ENCODE data around the gene THUMPD3.

The THUMPD3 gene

DNA sequence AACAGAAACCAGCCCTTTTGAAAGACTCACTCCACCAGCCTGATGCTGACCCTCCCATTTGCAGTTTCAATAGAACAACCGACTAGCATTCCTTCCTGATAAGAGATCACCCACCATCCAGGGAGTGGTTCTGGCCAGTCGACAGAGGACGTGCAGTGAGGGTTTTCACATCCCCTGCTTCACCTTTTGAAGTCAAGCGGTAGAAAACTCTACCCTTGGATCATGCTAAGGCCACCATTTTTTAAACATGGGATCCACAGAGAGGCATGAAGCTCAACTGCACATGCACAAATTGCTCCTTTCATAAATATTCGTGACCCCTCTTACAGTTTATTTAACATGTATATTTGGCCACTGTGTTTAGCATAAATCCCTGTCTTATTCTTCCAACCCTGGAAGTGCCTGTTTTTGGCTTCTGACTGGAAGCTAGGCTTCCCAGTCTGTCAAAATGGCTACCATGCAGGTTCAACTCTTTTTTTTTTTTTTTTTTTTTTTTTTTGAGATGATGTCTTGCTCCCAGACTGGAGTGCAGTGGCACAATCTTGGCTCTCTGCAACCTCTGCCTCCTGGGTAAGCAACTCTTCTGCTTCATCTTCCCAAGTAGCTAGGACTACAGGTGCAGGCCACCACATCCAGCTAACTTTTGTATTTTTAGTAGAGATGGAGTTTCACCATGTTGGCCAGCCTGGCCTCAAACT, 1.0 kb upstream of the THUMPD3 start:
- DNase-seq = no peak

DNA sequence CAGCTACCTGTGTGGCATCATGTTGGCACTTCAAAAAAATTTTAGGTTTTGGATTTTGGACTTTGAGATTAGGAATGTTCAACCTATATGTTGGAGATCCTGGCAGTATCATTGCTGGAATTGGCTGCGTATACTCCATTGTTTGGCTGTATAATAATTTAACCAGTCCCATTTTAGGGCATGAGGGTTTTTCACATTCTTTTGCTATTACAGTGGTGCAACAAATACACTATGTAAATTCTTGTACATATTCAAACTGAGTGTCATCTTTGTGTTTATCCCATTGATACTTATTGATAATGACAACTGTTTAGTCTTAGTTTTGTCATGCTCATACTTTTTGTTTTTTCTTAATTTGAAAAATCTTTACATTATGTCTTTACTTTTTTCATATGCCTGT, 6.7 kb downstream of the THUMPD3 start:
- DNase-seq = no peak

DNA sequence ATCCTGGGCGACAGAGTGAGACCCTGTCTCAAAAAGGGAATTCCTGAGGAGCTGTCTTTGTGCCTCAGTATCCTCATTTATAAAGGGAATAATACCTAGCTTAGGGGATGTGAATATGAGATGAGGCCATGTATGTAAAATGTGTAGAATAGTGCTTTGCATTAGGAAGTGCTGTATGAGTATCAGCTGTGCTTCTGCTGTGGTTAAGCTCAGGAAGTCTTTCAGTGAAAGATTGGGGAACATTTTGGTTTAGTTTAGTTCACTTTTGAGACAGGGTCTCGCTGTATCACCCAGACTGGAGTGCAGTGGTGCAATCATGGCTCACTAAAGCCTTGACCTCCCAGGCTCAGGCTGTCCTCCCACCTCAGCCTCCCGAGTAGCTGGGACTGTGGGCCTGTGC, 10.6 kb downstream of the THUMPD3 start:
- no peak for DNase-seq

- no peak for DNase-seq
Observed at GRCh38 chr3:9377981-9378380, 15.1 kb downstream of the THUMPD3 start.

DNA sequence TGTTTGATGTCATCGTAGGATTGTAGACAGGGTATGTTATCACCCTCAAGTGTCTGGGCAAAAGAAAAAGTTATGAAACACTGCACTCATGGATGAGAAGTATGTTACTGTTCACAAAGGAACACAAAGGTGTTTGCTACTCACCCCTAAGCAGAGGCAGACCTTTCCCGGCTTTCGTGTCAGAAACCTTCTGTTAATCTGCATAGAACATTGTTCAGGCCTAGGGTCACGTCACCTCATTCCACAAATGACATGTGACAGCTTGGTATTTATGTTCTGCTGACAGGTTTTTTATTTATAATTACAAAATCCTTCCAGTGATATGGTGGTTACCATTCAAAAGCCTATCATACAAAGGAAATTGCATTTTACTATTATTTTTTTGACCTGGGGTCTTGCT, 16.5 kb downstream of the THUMPD3 start:
- no peak for DNase-seq

- DNase-seq = no peak
Observed at GRCh38 chr3:9380014-9380413, 17.2 kb downstream of the THUMPD3 start.

- no peak for DNase-seq
Observed at GRCh38 chr3:9384141-9384828, 21.4 kb downstream of the THUMPD3 start.

DNA sequence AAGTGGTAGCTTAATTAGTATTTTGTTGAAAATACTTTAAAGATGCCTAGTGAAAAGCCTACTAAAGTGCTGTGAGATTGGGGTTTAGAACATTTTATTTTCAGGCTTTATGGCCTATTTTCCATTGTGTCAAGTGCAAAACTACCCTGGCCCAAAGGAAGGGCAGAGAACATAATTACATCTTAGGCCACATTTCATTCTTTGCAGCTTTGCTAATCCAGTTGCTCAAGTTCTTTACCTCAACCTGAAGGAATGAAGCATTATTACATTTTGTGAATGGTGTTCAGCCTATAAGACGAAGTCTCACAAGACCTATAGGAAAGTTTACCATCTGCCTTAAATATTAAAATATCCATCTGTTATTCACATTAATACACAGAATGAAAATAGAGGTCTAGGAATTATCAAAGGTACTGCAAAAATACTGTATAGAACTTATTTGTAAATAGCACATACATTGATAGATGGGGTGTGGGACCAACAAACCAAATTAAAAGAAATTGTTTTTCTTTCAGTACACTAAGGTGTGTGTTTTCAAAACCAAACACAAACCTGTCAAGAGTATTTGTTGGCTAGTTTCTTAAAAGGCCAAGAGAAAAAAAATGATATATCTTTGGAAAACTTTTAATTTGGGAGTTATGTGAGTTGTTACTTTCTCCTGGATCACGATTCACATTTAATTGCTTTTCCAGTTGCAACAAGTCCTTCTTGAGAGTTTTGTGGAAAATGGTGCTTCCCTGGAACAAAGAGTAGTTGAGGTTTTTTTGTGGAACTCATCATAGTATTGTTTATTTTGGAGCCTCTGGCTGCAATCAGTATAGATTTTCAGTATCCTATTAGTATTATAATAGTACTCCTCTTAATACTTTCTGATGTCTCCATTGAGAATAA, 22.6 kb downstream of the THUMPD3 start:
- DNase-seq = no peak

GRCh38 chr3:9386078-9386459, 23.2 kb downstream of the THUMPD3 start:
- DNase-seq = no peak

GRCh38 chr3:9386501-9387321, 23.9 kb downstream of the THUMPD3 start:
- no peak for DNase-seq

DNA sequence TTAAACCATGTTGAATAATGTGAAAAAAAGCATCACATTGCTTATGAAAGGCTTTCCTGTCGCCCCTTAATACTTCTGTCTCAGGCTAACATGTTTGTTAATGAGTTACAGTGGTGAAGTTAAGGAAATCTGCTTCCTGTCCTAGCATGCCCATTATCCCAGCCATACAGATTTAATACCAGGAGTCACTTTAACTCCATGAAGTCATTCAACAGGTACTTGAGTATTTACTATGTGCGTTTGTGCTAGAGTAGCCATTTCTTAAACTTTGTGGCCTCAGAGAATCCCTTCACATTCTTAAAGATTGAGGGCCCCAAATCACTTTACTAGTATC, 24.4 kb downstream of the THUMPD3 start:
- no peak for DNase-seq

- DNase-seq = no peak
Observed at GRCh38 chr3:9388142-9388541, 25.3 kb downstream of the THUMPD3 start.

GRCh38 chr3:9388562-9389272, 25.9 kb downstream of the THUMPD3 start:
- no peak for DNase-seq

DNA sequence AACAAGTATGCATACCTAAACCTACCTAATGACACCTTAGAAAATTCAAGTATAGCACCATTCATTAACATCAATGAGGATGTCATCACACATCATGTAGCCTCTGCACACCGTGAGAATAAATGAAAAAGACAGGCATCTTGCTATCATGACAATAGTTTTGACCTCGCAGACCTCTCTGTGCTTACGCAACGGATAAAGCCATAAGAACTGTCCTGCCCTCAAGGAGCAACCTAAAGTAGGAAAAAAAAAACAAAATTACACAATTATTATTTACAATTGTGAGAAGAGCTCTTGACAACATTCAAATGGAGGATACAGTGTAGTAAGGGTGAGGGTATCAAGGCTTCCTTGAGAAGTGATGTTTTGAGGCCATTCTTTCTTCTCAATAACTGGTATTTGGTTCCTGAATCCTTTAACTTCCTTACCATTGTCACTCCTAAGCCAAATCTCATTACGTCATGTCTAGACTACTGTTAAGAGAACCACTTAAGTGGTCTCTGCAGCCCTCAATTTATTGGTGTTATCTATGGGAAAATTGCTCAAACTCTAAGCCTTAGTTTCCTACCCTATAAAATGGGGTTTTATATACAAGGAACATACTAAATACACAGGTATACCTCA, 27.5 kb downstream of the THUMPD3 start:
- DNase-seq = no peak

DNA sequence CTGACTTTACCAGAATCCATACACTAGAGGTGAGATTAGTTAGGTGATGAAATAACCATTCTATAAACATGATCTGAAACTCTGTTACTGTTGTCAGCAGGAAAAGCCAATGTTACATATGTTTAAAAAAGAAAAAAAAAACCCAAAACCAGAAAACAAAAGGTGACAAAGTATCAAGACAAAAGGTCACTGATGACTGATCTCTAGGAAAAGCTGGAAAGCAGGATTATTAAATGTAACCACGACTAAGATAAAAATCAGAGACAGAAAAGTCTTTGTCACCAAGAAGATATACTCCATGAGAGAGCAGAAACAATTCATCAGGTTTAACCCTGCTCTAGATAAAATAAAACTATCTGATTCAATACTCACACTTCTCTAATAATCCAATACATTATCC, 29.2 kb downstream of the THUMPD3 start:
- DNase-seq = no peak

DNA sequence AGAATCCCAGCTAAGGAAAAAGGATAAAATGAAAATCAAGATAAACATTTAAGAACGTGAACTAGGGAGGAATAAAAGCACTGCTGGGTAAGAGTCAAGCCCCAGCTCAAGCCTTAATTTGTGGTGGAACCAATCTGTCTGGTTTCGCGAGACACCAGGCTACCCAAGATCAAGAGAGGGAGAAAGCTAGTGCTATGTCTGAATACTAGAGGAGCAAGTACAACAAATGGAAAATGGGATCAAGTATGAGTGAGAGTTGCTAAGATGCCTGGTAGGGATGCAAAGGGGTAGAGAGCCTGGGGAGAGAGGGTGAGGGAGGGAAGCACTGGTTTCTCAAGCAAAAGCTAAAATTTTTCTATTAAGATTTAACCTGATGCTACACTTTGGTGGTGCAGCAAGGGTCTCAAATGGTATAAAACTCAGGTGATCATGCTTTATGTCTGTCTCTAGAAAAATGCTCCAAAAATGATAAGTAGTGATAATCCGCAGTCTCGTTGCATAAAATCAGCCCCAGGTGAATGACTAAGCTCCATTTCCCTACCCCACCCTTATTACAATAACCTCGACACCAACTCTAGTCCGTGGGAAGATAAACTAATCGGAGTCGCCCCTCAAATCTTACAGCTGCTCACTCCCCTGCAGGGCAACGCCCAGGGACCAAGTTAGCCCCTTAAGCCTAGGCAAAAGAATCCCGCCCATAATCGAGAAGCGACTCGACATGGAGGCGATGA, 32.9 kb downstream of the THUMPD3 start:
- no peak for DNase-seq

DNA sequence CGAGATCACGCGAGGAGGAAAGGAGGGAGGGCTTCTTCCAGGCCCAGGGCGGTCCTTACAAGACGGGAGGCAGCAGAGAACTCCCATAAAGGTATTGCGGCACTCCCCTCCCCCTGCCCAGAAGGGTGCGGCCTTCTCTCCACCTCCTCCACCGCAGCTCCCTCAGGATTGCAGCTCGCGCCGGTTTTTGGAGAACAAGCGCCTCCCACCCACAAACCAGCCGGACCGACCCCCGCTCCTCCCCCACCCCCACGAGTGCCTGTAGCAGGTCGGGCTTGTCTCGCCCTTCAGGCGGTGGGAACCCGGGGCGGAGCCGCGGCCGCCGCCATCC, 33.4 kb downstream of the THUMPD3 start:
- DNase-seq = peak in 1 of 2 donors; percentile 65

- peak; percentile 98 to 99 for DNase-seq
Observed at GRCh38 chr3:9396632-9397331, 33.9 kb downstream of the THUMPD3 start.

GRCh38 chr3:9397332-9397905, 34.6 kb downstream of the THUMPD3 start, which contains the start of gene SETD5:
Gene SETD5, plus strand, starts transcription at chr3:9397615. Its CDS starts 31,324 bp downstream, at chr3:9428939.
- DNase-seq = peak; percentile 99 to 100

Data from stimulated activated CD4-positive, alpha-beta T cell treated with anti-CD3 and anti-CD28 coated beads, Interleukin-2, amount 100 ng/mL, for 48 hours (primary cell).